WTC11 (cell line): ENCODE results near the gene LRP11. TPM values are rescaled to one million over a fixed set of nuclear protein-coding genes. Genes with fewer than 3 reads are reported as not detected.

Experiments used
- ATAC-seq: fragments of 200-7000 bp; cut with Tn5 transposase; 2 replicates; pipeline ENCODE4 v1.10.0; 2021; ENCODE audit warnings: mild to moderate bottlenecking, moderate library complexity
- CTCF ChIA-PET: fragments of 300-600 bp; sonication (Branson Sonifier 250); formaldehyde crosslinking; loops from one replicate; lab custom pipeline; 2021; ENCODE audit warnings: antibody characterized with exemption; lab: Charles Lee
- POLR2A ChIA-PET: fragments of 350-600 bp; sonication (Branson Sonifier 250); formaldehyde crosslinking; loops from one replicate; lab custom pipeline; 2021; ENCODE audit warnings: antibody characterized with exemption; lab: Charles Lee
- DNase-seq: peaks from one replicate; pipeline ENCODE4 v3.0.0; 2021; ENCODE audit warnings: low spot score
- H3K27ac Mint-ChIP-seq: 2 replicates; pipeline ENCODE4 v1.8.0; 2021; ENCODE audit warnings: mixed read lengths
- H3K27me3 Mint-ChIP-seq: 2 replicates; pipeline ENCODE4 v1.8.0; 2021; ENCODE audit warnings: low read depth, mild to moderate bottlenecking, moderate library complexity, mixed read lengths
- H3K36me3 Mint-ChIP-seq: 2 replicates; pipeline ENCODE4 v1.8.0; 2021; ENCODE audit warnings: mixed read lengths
- H3K4me1 Mint-ChIP-seq: 2 replicates; pipeline ENCODE4 v1.8.0; 2022; ENCODE audit warnings: mixed read lengths
- H3K4me3 Mint-ChIP-seq: 2 replicates; pipeline ENCODE4 v1.8.0; 2021; ENCODE audit warnings: mild to moderate bottlenecking, moderate library complexity, mixed read lengths
- H3K9me3 Mint-ChIP-seq: 2 replicates; pipeline ENCODE4 v1.8.0; 2021; ENCODE audit warnings: mixed read lengths
- ELF4 ChIP-seq: sonication (generic); formaldehyde crosslinking; IDR thresholded peaks from 2 replicates; pipeline ENCODE4 v1.8.1; 2022; ENCODE audit warnings: low read depth, mild to moderate bottlenecking, moderate library complexity, missing genetic modification reagents
- GABPB1 ChIP-seq: sonication (generic); formaldehyde crosslinking; IDR thresholded peaks from 2 replicates; pipeline ENCODE4 v1.8.1; 2023; ENCODE audit warnings: mild to moderate bottlenecking, missing genetic modification reagents
- GTF2I ChIP-seq: fragments of 250-450 bp; sonication (Bioruptor Pico); conservative IDR thresholded peaks from 2 replicates; pipeline ENCODE4 v1.4.0; 2021; ENCODE audit warnings: mild to moderate bottlenecking
- HMGA2 ChIP-seq: fragments of 250-450 bp; sonication (Bioruptor Pico); IDR thresholded peaks from 2 replicates; pipeline ENCODE4 v1.4.0; 2021; ENCODE audit warnings: mild to moderate bottlenecking, moderate library complexity
- JAZF1 ChIP-seq: fragments of 250-450 bp; sonication (Bioruptor Pico); IDR thresholded peaks from 2 replicates; pipeline ENCODE4 v1.9.0; 2021; ENCODE audit warnings: moderate library complexity, mild to moderate bottlenecking, inconsistent platforms
- MYBL2 ChIP-seq: sonication (generic); formaldehyde crosslinking; IDR thresholded peaks from 2 replicates; pipeline ENCODE4 v1.8.1; 2023; ENCODE audit warnings: mild to moderate bottlenecking, moderate library complexity, missing genetic modification reagents
- NFATC4 ChIP-seq: fragments of 250-450 bp; sonication (Bioruptor Pico); IDR thresholded peaks from 2 replicates; pipeline ENCODE4 v1.9.0; 2021; ENCODE audit warnings: mild to moderate bottlenecking
- NR3C1 ChIP-seq: sonication (generic); formaldehyde crosslinking; conservative IDR thresholded peaks from 2 replicates; pipeline ENCODE4 v1.8.1; 2023; ENCODE audit warnings: low read depth, mild to moderate bottlenecking, missing genetic modification reagents
- PRRX2 ChIP-seq: fragments of 250-450 bp; sonication (Bioruptor Pico); IDR thresholded peaks from 2 replicates; pipeline ENCODE4 v1.8.0; 2021; ENCODE audit warnings: mild to moderate bottlenecking
- RORB ChIP-seq: fragments of 250-450 bp; sonication (Bioruptor Pico); IDR thresholded peaks from 2 replicates; pipeline ENCODE4 v1.9.0; 2021; ENCODE audit warnings: mild to moderate bottlenecking
- SMAD3 ChIP-seq: sonication (generic); formaldehyde crosslinking; IDR thresholded peaks from 2 replicates; pipeline ENCODE4 v1.8.0; 2022; ENCODE audit warnings: missing genetic modification reagents, mild to moderate bottlenecking, borderline replicate concordance
- SOX15 ChIP-seq: fragments of 250-450 bp; sonication (Bioruptor Pico); IDR thresholded peaks from 2 replicates; pipeline ENCODE4 v1.9.0; 2021; ENCODE audit warnings: mild to moderate bottlenecking
- USF2 ChIP-seq: sonication (generic); formaldehyde crosslinking; IDR thresholded peaks from 2 replicates; pipeline ENCODE4 v1.8.1; 2023; ENCODE audit warnings: mild to moderate bottlenecking, missing genetic modification reagents, moderate library complexity
- ZMAT4 ChIP-seq: fragments of 250-450 bp; sonication (Bioruptor Pico); IDR thresholded peaks from 2 replicates; pipeline ENCODE4 v1.9.0; 2021; ENCODE audit warnings: mild to moderate bottlenecking
- ZNF121 ChIP-seq: sonication (generic); formaldehyde crosslinking; IDR thresholded peaks from 2 replicates; pipeline ENCODE4 v1.8.0; 2023; ENCODE audit warnings: missing genetic modification reagents
- ZNF219 ChIP-seq: sonication (generic); formaldehyde crosslinking; IDR thresholded peaks from 2 replicates; pipeline ENCODE4 v1.8.0; 2023; ENCODE audit warnings: missing genetic modification reagents, mild to moderate bottlenecking, borderline replicate concordance
- ZNF317 ChIP-seq: sonication (generic); formaldehyde crosslinking; IDR thresholded peaks from 2 replicates; pipeline ENCODE4 v1.8.1; 2023; ENCODE audit warnings: low read depth, mild to moderate bottlenecking, moderate library complexity, missing genetic modification reagents, borderline replicate concordance
- ZSCAN18 ChIP-seq: fragments of 250-450 bp; sonication (Bioruptor Pico); IDR thresholded peaks from 2 replicates; pipeline ENCODE4 v2.1.2; 2022; ENCODE audit warnings: mild to moderate bottlenecking, moderate library complexity
- total RNA-seq: library from RNA; stranded (reverse); gene quantifications from 3 replicates; pipeline ENCODE4 v1.2.3, GENCODE V29; 2021
- TF ChIP-seq, protein P1 (sequence below): sonication (generic); formaldehyde crosslinking; IDR thresholded peaks from 2 replicates; pipeline ENCODE4 v1.8.1; 2023; ENCODE audit warnings: mild to moderate bottlenecking, missing genetic modification reagents, moderate library complexity

Gene LRP11
- total RNA-seq, 1 experiment from 2014 or later, result 19.8 TPM

GRCh38 chr6:149861603-149862423 is 2.3 kb downstream of the LRP11 start:
- TF ChIP-seq HMGA2 (CRISPR knock-in tag) (no peak), PRRX2 (CRISPR knock-in tag) (no peak), ZMAT4 (CRISPR knock-in tag) (no peak), ZNF121 (CRISPR knock-in tag) (no peak), NR3C1 (no peak), USF2 (CRISPR knock-in tag) (no peak), ZSCAN18 (CRISPR knock-in tag) (no peak)
- TF ChIP-seq, protein P1, sequence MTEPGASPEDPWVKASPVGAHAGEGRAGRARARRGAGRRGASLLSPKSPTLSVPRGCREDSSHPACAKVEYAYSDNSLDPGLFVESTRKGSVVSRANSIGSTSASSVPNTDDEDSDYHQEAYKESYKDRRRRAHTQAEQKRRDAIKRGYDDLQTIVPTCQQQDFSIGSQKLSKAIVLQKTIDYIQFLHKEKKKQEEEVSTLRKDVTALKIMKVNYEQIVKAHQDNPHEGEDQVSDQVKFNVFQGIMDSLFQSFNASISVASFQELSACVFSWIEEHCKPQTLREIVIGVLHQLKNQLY (CRISPR knock-in tag), result no peak
- ChIA-PET CTCF (interaction anchor here (0.8 kb wide), 1 partner anchor 62 kb away, joined by 4 read pairs; no protein-coding TSS in a partner anchor), POLR2A (no interaction called here)
- Mint-ChIP-seq H3K27ac (0 out of 2 replicates have a peak overlapping the region, but pooled peaks have one; percentile 23), H3K27me3 (peaks cover 15% of the 10 kb centered on the region), H3K9me3 (no peaks in the 10 kb centered on the region), H3K4me1 (peaks cover 46% of the 10 kb centered on the region), H3K4me3 (peak overlapping the region; percentile 50), H3K36me3 (no peaks in the 10 kb centered on the region)
- ATAC-seq (no peak), DNase-seq (no peak)

DNA sequence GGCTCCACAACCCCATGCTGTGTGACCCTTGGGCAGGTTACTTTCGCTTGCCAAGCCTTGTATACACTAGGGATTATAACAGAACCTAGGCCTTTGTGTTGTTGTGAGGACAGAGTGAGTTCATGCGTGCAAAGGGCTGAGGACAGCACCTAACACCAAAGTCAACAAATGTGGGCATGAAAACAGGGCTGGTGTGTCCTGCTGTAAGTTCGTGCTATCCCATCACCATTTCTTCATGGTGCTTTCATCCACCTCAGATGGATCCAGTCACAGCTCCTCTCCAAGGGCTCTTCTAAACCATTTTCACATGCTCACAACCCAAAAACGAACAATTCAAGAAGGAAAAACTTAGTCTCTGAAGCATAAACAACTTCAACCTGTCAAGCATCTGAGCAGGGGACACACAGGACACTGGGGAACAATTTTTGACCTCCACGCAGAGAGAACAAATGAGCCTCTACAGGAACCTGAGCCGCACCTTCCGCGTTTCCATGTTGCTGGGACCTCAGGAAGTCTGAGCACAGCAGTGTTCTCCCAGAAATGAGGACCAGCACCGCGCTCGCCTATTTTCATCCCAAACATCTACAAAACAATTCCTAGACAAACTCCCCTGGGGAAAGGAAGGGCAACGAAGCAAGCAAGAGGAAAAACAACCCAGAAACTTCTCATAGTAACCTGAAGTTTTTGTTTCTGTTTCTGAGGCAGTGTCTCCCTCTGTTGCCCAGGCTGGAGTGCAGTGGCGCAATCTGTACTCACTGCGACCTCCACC is 3.1 kb downstream of the LRP11 start:
- DNase-seq (no peak), ATAC-seq (no peak)
- Mint-ChIP-seq H3K27ac (no peak overlapping the region), H3K36me3 (no peaks in the 10 kb centered on the region), H3K9me3 (no peaks in the 10 kb centered on the region), H3K27me3 (peaks cover 15% of the 10 kb centered on the region), H3K4me3 (peak overlapping the region; percentile 50; the same call in 1 of the 2 replicates), H3K4me1 (peaks cover 50% of the 10 kb centered on the region)
- TF ChIP-seq NFATC4 (CRISPR knock-in tag) (no peak), ZNF219 (CRISPR knock-in tag) (no peak), MYBL2 (CRISPR knock-in tag) (no peak), ELF4 (no peak), ZNF317 (CRISPR knock-in tag) (no peak), ZNF121 (CRISPR knock-in tag) (peak; percentile 64; the same call in 1 of the 2 replicates), GTF2I (CRISPR knock-in tag) (no peak), GABPB1 (CRISPR knock-in tag) (peak; percentile 51), PRRX2 (CRISPR knock-in tag) (no peak), RORB (CRISPR knock-in tag) (no peak), SMAD3 (CRISPR knock-in tag) (no peak), JAZF1 (CRISPR knock-in tag) (no peak), SOX15 (no peak)
- ChIA-PET POLR2A (no interaction called here), CTCF (interaction anchor here (1.0 kb wide), 1 partner anchor 43 kb away, joined by 3 read pairs; no protein-coding TSS in a partner anchor)
